Measurements from ENCODE around the gene TOX2. TPM values are rescaled to one million over a fixed set of nuclear protein-coding genes. Genes with fewer than 3 reads are reported as not detected.

Gene TOX2
- total and polyA plus RNA-seq, 5 experiments from 2014 or later = 0.31 to 1.3 (median 1.2) TPM

GRCh38 chr20:43985608-43986316, 71.1 kb downstream of the TOX2 start:
- Mint-ChIP-seq H3K27me3 (peaks cover 0 to 8% (median 0%) of the 10 kb centered on the region in 5 donors), H3K27ac (peak overlapping the region in 1 of 10 donors; percentile 19), H3K4me1 (peaks cover 7 to 15% (median 10%) of the 10 kb centered on the region in 4 donors), H3K4me3 (peak overlapping the region in 2 of 10 donors; percentile 20 to 30), H3K9me3 (peaks cover 0 to 6% (median 0%) of the 10 kb centered on the region in 9 donors), H3K36me3 (no peaks in the 10 kb centered on the region)
- ATAC-seq (no peak), DNase-seq (no peak)
- POLR2A ChIA-PET = no interaction called here

GRCh38 chr20:43987018-43987417, 72.4 kb downstream of the TOX2 start:
- Mint-ChIP-seq H3K36me3 (no peaks in the 10 kb centered on the region), H3K4me3 (no peak overlapping the region), H3K4me1 (peaks cover 7 to 13% (median 8%) of the 10 kb centered on the region in 4 donors), H3K9me3 (peaks cover 0 to 6% (median 0%) of the 10 kb centered on the region in 9 donors), H3K27ac (no peak overlapping the region), H3K27me3 (peaks cover 0 to 8% (median 0%) of the 10 kb centered on the region in 5 donors)
- DNase-seq (no peak), ATAC-seq (no peak)
- POLR2A ChIA-PET = interaction anchor here (0.6 kb wide), 1 partner anchor 145 kb away, joined by 4 read pairs; no protein-coding TSS in a partner anchor

- POLR2A ChIA-PET = no interaction called here
- Mint-ChIP-seq H3K36me3 (no peaks in the 10 kb centered on the region), H3K27me3 (peaks cover 0 to 7% (median 0%) of the 10 kb centered on the region in 5 donors), H3K4me3 (no peak overlapping the region), H3K4me1 (peaks cover 7 to 10% (median 8%) of the 10 kb centered on the region in 4 donors), H3K9me3 (peaks cover 0 to 6% (median 0%) of the 10 kb centered on the region in 9 donors), H3K27ac (no peak overlapping the region)
- no peak for DNase-seq
- no peak for ATAC-seq
Measured at GRCh38 chr20:43987531-43987930, 72.9 kb downstream of the TOX2 start.

GRCh38 chr20:43988451-43988850, 73.8 kb downstream of the TOX2 start:
- Mint-ChIP-seq H3K4me1 (peaks cover 7 to 8% (median 7%) of the 10 kb centered on the region in 4 donors), H3K27ac (peak overlapping the region in 2 of 10 donors; percentile 6 to 17), H3K27me3 (peaks cover 0 to 5% (median 0%) of the 10 kb centered on the region in 5 donors), H3K4me3 (no peak overlapping the region), H3K36me3 (no peaks in the 10 kb centered on the region), H3K9me3 (peaks cover 0 to 6% (median 0%) of the 10 kb centered on the region in 9 donors)
- no peak for ATAC-seq
- POLR2A ChIA-PET = no interaction called here
- DNase-seq = no peak

GRCh38 chr20:43988867-43989266, 74.2 kb downstream of the TOX2 start:
- POLR2A ChIA-PET = no interaction called here
- Mint-ChIP-seq H3K27me3 (peaks cover 0 to 5% (median 0%) of the 10 kb centered on the region in 5 donors), H3K4me3 (no peak overlapping the region), H3K36me3 (no peaks in the 10 kb centered on the region), H3K4me1 (peaks cover 5 to 8% (median 7%) of the 10 kb centered on the region in 4 donors), H3K27ac (peak overlapping the region in 3 of 10 donors; percentile 6 to 43 (median 11)), H3K9me3 (peaks cover 0 to 6% (median 0%) of the 10 kb centered on the region in 9 donors)
- DNase-seq (no peak), ATAC-seq (no peak)

- POLR2A ChIA-PET = no interaction called here
- H3K36me3 Mint-ChIP-seq = no peaks in the 10 kb centered on the region
- H3K27ac Mint-ChIP-seq = no peak overlapping the region
- no peak overlapping the region for H3K4me3 Mint-ChIP-seq
- H3K4me1 Mint-ChIP-seq = peaks cover 2 to 7% (median 6%) of the 10 kb centered on the region in 4 donors
- DNase-seq = no peak
- ATAC-seq = no peak
- H3K27me3 Mint-ChIP-seq = peaks cover 0 to 8% (median 0%) of the 10 kb centered on the region in 5 donors
- H3K9me3 Mint-ChIP-seq = peaks cover 0 to 6% (median 0%) of the 10 kb centered on the region in 9 donors
Measured at GRCh38 chr20:43991261-43991660, 76.6 kb downstream of the TOX2 start.

GRCh38 chr20:43991982-43992381, 77.3 kb downstream of the TOX2 start:
- peaks cover 2 to 14% (median 6%) of the 10 kb centered on the region in 4 donors for H3K4me1 Mint-ChIP-seq
- ATAC-seq (no peak), DNase-seq (no peak)
- H3K4me3 Mint-ChIP-seq = no peak overlapping the region
- H3K36me3 Mint-ChIP-seq = no peaks in the 10 kb centered on the region
- peaks cover 0 to 7% (median 0%) of the 10 kb centered on the region in 5 donors for H3K27me3 Mint-ChIP-seq
- peaks cover 0 to 6% (median 0%) of the 10 kb centered on the region in 9 donors for H3K9me3 Mint-ChIP-seq
- POLR2A ChIA-PET = no interaction called here
- H3K27ac Mint-ChIP-seq = no peak overlapping the region

- Mint-ChIP-seq H3K27me3 (peaks cover 0 to 6% (median 0%) of the 10 kb centered on the region in 5 donors), H3K4me3 (no peak overlapping the region), H3K4me1 (peaks cover 2 to 14% (median 6%) of the 10 kb centered on the region in 4 donors), H3K9me3 (peaks cover 0 to 6% (median 0%) of the 10 kb centered on the region in 9 donors), H3K27ac (no peak overlapping the region), H3K36me3 (no peaks in the 10 kb centered on the region)
- ATAC-seq (no peak), DNase-seq (no peak)
- POLR2A ChIA-PET = interaction anchor here (0.7 kb wide), 1 partner anchor 228 kb away, joined by 4 read pairs; no protein-coding TSS in a partner anchor
Measured at GRCh38 chr20:43992885-43993284, 78.2 kb downstream of the TOX2 start.

- POLR2A ChIA-PET = no interaction called here
Measured at GRCh38 chr20:43993560-43993959, 78.9 kb downstream of the TOX2 start.

GRCh38 chr20:43994486-43995100, 79.9 kb downstream of the TOX2 start:
- DNase-seq (peak in 1 of 10 donors; percentile 7), ATAC-seq (no peak)
- no peaks in the 10 kb centered on the region for H3K36me3 Mint-ChIP-seq
- no peak overlapping the region for H3K27ac Mint-ChIP-seq
- H3K4me3 Mint-ChIP-seq = no peak overlapping the region
- H3K9me3 Mint-ChIP-seq = peaks cover 0 to 4% (median 0%) of the 10 kb centered on the region in 9 donors
- peaks cover 0 to 7% (median 3%) of the 10 kb centered on the region in 4 donors for H3K4me1 Mint-ChIP-seq
- peaks cover 0 to 6% (median 0%) of the 10 kb centered on the region in 5 donors for H3K27me3 Mint-ChIP-seq
- POLR2A ChIA-PET = no interaction called here

More at GRCh38 chr20:43993560-43993959, 78.9 kb downstream of the TOX2 start:
- Mint-ChIP-seq H3K36me3 (no peaks in the 10 kb centered on the region), H3K4me1 (peaks cover under 1 to 9% (median 4%) of the 10 kb centered on the region in 4 donors), H3K4me3 (no peak overlapping the region), H3K27ac (no peak overlapping the region), H3K27me3 (peaks cover 0 to 6% (median 0%) of the 10 kb centered on the region in 5 donors), H3K9me3 (peaks cover 0 to 6% (median 0%) of the 10 kb centered on the region in 9 donors)
- no peak for ATAC-seq
- no peak for DNase-seq

GRCh38 chr20:43995645-43996044, 81.0 kb downstream of the TOX2 start:
- no peaks in the 10 kb centered on the region for H3K36me3 Mint-ChIP-seq
- POLR2A ChIA-PET = no interaction called here
- peaks cover 0 to 7% (median 4%) of the 10 kb centered on the region in 4 donors for H3K4me1 Mint-ChIP-seq
- H3K9me3 Mint-ChIP-seq = peaks cover 0 to 4% (median 0%) of the 10 kb centered on the region in 9 donors
- no peak for DNase-seq
- no peak for ATAC-seq
- peaks cover 3 to 17% (median 6%) of the 10 kb centered on the region in 5 donors for H3K27me3 Mint-ChIP-seq
- no peak overlapping the region for H3K27ac Mint-ChIP-seq
- H3K4me3 Mint-ChIP-seq = no peak overlapping the region

- no peak overlapping the region for H3K27ac Mint-ChIP-seq
- ATAC-seq (no peak), DNase-seq (no peak)
- POLR2A ChIA-PET = no interaction called here
- peaks cover 3 to 19% (median 7%) of the 10 kb centered on the region in 5 donors for H3K27me3 Mint-ChIP-seq
- no peak overlapping the region for H3K4me3 Mint-ChIP-seq
- peaks cover 0 to 7% (median 4%) of the 10 kb centered on the region in 4 donors for H3K4me1 Mint-ChIP-seq
- H3K9me3 Mint-ChIP-seq = peaks cover 0 to 4% (median 0%) of the 10 kb centered on the region in 9 donors
- H3K36me3 Mint-ChIP-seq = no peaks in the 10 kb centered on the region
Measured at GRCh38 chr20:43996240-43996930, 81.7 kb downstream of the TOX2 start.
